HG02763 (cell line): ENCODE measurements around the gene PADI6.
"Not testable (repeated sequence)": the region's sequence is repeated elsewhere in the genome, so short reads cannot be mapped to it uniquely, and the experiment has no call there.

Experiments used
- ATAC-seq: cut with Tn5 transposase; IDR thresholded peaks from one replicate; pipeline ENCODE4 v1.9.1; 2021; ENCODE audit warnings: mild to moderate bottlenecking, moderate library complexity; ENCODE audit not compliant: unreplicated experiment

PADI6 gene

DNA sequence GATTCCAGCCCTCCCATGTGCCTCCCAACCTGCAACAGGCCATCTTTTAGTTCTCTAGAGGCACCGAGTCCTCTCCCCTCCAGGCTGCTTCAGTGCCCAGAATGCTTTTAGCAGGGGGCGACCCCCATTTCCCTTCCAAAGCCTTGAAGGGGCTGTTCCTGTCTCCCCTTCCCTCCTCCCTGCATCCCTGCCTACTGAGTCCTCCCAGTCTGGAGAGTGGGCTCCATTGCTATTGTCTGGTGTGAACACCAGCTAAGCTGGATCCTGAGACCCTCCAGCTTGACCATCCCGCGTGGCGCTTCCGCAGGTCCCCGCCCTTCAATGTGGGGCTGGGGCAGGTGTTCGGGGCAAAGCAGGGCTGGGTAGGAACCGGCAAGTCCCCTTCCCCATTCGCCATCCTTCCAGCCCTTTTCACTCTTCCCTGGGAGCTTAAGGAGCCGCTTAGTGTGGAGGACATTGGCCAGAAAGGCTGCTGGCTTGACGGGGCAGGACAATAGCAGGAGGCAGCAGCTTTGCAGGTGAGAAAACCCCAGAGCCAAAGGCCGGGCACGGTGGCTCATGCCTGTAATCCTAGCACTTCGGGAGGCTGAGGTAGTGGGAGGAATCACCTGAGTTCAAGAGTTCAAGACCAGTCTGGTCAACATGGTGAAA is 32.2 kb downstream of the PADI6 start:
- ATAC-seq: no peak

DNA sequence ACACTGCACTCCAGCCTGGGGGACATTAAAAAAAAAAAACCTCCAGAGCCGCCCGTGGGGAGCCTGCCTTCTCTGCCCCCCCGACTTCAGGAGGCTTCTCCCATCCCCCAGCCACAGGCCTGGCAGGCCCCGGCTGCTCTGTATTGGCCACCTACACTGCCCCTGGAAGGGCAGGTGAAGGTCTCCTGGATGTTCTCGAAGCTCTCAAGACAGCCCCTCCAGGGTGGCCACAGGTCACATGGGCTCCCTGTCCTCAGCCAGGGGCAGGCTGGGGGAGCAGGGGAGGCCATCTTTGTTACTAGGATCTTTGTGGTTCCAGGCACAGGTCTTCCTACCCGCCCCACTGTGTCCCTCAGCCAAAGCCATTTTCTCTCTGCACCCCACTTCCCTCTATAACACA is 32.8 kb downstream of the PADI6 start:
- ATAC-seq: no peak

DNA sequence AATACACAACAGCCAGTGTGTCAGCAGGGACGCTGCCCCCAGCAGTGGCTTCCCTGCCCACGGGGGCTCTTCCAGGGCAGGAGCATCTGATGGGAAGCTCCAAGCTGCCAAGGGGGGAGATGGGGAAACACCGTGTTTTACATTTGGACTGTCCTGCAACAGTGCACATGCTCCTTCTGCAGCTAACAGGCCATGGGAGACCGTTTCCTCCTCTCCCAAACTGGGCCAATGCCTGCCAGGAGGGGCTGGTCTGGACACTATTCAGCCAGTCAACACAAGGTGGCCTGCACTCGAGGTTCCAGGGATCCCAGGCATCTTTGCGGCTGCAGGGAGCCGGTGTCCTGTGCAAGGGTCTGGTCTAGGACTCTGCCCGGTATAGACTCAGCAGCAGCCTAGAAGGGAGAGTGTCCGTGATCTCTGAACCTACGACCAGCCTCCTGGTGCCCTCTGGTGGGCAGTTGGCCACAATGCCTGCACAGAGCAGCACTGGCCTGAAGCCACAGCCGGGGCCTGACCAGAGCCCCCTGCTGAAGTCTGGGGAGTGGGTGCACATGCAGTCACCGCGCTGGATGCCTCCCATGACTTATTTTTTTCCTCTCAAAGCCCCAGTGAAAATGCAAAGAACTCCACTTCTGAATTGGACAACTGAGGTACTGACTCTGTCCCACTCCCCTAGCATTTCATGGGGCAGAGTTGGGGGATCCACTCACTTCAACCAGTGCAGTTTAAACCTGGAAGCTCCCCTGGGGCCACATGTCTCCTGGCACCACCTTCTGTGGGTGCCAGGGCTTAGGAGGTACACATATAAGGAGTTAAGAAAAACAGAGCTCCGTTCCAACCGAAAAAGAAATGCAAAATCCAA is 34.1 kb downstream of the PADI6 start:
- ATAC-seq: no peak

DNA sequence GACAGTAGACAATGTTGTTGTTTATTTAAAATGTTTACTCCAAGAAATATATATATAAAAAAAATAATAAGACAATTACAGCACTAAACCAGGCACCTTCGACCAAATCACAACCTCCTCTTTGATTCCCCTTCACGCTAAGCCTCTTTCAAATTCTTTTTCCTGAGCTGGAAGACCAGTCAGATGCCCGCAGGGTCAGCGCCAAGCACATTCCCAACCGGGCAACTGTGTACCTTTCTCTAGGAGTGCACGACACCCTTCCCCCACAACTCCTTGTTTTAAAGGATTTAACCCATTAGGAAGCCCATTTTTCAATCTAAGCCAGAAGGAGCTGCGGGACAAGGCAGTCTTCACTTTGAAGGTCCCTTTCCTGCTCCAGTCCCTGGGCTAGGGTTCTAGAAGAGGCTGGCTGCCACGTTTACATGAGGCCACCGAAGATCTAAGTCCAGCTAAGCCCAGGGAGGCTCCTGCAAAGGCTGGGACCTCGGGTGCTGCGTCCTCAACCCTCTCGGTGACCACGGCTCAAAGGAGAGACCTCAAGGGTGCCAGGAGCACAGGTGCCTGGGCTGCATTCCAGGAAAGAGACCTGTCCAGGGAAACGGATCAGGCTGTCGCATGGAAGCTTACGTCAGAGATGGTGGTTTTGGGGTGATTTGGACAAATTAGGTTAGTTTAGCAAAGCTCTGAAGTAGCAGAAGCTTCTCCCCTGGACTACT is 34.9 kb downstream of the PADI6 start:
- not testable (repeated sequence) for ATAC-seq

DNA sequence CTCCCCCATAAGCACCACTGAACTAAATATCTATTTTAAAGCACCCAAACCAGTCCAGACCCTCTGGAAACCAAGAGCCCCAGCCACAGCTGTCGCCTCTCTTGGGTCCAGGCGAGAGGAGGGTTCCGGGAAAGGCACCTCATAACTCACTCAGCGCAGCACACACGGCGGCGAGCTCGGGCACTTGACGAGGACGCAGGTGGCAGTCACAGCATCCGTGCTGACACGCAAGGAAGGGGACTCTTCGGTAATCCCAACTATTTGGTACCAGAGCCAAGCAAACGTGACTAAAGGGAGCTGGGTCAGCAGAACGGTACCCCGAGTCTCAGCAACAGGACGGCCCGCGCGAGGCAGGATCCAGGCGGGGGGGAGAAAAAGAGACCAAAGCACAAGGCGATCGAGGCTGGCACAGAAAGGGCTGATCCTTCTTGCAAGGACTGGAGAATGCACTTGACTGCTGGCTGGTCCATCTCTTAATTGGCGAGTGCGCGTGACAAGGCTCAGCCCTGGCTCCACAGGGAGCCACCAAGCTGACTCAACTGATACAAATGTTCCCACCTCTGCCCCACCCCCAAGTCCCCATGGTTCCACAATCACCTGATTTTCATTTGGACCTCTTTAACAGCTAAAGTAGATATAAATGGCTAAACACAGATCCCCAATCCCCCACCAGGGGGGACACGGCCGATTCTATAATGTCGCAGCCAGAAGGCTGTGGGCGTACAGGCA is 36.0 kb downstream of the PADI6 start:
- not testable (repeated sequence) for ATAC-seq

DNA sequence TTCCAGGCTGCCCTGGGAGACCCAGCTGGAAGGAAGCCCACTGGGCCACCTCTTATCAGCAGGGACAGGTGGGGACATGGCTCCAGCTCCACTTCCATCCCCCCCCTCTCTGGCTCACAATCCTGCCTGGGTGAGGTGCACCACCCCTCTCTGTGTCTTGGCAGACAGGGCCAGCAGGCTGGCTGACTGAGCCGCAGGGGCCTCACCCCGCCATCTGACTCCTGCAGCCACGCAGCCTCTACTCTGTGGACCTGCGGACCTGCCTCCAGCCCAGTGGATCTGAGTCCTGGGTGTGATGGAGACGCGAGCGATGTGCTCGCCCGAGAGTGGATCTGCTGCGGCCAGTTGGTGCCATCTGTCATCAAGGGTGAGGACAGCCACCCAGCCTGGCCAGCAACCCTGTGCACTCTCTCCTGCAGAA is 37.4 kb downstream of the PADI6 start:
- no peak for ATAC-seq

DNA sequence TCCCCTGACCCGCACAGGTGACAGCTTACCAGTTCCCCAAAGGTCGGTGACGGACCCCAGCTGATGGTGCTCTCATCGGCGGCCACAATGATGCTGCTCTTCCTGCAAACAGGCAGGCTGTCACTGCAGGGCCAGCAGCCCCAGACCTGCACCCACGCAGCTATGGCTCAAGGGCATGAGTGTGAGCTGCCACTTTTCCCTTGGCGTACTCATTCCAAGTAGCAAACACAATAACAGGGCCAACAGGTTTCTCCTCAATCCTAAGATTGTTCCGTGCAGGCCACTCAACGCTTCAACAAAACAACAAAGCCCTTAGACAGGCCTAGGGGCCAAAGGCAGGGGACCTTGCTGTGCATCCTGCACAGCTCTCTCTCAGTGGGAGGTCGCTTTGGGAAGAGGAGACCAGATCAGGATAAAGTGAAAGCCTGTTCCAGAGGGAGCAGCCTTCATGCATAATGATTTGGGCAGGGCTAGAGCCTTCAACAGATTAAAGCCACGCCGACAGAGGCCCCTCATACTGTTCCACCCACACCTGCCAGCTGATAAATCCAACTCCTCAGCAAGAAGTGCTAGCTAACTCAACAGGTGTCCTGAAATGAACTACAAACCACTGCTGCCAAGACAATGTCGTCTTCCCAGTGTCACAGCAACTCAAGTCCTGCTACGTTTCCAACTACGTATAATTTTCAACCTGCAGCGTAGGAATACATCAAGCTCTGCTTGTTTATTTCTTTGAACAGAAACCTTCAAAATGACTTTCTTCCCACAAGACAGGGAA is 40.3 kb downstream of the PADI6 start:
- no peak for ATAC-seq

DNA sequence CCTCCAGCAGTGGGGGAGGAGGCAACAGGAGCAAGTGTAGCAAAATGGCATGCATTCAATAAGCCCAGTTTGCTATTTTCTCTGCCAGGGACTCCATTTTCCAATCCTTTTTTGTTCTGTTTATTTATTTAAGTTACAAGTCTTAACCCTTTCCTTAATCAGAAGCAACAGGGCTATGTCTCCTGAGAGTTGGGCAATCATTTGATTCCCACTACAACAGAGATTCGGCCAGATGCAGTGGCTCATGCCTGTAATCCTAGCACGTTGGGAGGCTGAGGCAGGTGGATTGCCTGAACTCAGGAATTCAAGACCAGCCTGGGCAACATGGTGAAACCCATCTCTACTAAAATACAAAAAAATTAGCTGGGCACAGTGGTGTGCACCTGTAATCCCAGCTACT is 42.0 kb downstream of the PADI6 start:
- no peak for ATAC-seq

DNA sequence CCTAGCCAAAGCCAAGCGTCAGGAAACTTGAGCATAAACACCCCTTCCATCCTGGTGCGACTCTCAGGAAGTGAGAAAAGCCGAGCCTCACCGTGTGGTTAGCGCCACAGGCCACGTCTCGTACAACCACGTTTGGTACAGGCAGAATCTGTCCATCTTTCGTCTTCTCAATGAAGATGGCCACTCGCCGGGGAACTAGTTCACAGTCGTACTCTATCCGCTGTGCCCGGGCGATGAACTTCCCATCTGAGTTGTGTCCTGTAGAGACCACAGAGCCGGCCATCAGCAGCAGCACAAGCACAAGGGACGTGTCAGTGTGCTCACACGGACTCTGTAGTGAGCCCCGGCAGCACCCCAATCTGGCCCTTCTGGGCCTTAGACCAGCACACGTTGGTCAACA is 44.4 kb downstream of the PADI6 start:
- no peak for ATAC-seq

DNA sequence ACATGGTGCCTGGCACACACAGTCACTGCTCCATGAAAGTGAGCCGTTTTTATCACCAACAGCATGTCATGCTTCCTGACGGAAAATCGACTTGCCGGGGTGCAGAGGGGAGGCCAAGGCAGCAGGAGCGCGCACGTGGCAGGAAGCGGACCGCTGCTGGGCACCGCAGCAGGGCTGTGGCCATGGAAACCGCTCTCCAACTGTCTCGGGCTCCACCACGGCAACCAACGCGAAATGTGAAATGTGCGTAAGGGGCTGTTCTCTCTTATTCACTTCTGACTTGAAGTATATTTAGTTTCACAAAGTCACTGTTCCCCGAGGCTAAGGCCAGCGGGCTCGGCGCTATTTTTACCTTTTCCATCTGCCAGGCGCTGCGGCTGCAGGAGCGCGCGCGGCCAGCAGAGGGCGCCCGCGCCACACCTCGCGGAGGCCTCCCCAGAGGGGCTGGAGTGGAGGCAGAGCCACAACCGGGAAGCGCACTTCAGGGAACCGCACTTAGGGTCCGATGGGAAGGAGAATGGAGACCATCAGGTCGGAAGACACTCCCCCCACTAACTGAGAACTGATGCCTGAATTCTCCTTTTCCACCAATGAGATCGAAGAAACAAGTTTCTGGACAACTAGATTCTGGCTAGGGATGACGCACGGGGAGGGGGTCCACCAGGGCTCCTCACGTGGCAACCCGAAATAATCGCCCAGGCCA is 47.8 kb downstream of the PADI6 start:
- ATAC-seq: no peak

DNA sequence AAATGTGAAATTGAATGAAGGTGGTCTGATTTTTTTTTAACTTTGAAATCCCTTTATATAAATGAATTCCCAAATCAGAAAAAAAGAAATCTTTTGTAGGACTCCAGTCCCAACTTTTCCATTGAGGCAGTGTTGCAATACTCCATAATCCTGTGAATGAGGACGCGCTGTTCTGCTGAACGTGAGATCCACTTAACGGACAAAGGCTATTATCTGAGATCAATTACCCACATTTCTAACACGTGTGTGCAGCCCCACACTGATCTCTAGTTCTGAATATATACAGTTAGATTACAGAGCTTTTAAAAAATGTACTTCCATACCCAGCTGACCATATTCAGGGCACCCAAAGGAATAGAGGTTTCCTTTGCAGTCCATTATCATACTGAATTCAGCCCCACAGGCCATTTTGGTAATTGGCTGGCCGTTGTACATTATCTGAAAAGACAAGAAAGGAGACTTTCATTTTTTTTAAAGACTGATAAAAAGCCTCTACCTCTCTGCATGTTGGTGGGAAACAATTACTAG is 48.5 kb downstream of the PADI6 start:
- no peak for ATAC-seq

DNA sequence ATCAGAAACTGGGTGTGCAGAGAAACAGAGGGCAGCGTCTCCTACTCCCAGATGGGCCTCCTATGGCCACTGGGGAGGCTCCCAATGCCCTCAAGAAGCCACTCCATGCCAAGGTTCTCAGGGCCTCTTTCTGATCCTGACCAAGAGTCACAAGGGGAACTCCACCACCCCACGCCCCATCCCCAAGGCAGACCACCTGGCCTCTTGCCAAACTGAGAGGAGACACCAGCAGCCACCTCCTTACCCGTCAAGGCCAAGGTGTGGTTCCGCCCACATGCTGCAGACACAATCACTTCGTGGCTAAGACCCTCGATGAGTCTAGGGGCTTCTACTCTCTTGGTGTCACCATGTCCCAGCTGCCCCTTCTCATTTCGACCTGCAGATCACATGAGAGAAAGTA is 50.5 kb downstream of the PADI6 start:
- no peak for ATAC-seq

DNA sequence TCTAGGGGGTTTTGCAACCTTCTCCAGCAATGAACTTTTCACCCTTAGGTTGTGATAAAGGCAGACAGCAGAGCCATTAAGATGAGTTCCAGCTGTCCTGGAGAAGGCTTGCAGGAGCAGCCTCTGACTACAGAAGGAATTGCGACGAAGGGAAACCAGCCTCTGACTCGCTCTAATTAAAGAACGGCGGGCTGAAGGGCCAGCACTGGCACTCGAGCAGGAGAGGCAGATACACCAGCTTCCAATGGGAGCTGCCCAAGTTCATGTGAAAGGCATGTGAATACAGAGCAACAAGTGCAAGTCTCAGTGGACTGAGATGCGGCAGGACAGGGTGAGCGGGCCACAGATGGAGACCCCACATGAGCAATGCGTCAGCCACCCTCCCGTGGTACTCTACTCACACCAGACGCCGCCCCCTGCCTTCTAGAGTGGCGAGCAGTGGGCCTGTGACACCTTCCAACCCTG is 51.8 kb downstream of the PADI6 start:
- ATAC-seq: no peak

DNA sequence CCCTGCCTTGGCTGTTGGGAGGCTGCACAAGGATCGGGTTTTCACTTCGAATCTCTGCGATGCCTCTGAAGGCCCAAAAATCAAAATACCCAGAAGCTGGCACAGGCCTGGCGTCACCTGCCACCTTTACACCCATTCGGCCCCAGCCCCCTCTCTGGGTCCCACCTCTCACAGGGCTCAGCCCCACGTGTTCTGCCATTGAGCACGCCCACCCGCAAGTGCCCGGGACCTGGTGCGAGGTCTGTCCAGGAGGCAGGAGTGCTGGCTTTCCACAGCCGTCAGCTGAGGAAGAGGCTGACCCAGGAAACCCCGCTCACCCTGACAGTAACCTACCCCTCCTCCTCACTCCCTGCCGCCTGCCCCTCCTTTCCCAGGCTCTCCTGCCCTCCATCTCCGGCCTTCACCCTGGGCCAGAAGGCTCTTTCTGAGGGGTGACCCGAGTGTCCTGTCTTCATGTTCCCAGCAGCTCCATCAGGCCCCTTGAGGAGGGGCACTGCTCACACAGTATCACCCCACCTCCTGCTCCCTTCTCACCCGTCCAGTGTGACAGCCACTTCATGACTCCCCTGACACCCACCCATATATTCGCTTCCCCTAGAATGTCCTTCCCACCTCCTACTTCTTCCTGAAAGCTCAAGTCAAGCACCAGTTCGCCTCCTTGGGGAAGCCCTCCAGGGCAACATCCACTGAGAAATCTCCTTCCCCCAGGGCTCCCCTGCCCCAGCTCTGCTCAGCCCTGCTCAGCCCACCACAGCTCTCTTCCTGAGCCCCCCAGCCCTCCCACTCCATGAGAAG is 54.0 kb downstream of the PADI6 start:
- no peak for ATAC-seq

DNA sequence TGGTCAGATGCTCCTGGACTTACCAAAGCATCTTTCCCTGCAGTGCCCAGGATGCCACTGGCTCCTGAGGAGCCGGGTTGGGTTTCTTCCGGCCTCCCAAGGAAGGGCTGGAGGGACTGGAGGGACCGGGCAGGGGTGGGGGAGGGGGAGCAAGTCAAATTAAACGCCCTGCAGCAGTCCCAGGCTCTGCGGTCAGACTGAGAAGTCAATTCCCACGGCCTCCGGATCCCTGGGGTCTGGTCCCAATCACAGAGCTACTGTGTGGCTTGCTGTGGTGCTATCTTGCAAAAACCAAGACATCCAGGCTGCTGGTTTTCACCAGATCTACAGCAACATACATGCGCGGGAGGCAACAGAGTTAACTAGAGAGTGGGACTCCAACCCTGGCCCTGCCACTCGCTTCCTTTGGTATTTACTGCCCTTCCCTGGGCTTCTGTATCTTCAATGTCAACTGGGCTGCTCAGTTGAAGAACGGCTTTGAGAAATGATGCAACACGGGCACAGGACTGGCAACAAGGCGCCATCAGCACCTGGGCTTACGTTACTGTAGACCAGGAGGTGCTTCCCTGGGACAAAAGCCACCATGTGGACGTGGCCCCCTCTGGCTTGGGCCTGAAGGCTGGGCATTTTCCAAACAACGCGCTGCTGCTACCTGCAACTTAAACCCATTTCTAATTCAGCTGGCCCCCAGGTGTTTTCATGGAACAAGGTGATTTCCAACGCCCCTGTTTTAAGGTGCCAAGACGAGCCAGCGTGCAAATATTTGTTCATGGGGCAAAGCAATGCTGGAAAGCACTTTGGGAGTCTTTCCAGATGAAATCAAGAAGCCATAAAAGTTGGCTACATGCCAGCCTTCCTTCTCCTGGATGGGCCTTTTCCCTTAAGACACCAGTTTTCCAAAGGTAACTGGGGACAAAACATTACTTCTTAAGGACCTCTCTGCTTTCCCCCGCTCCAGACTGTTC is 56.0 kb downstream of the PADI6 start:
- no peak for ATAC-seq

DNA sequence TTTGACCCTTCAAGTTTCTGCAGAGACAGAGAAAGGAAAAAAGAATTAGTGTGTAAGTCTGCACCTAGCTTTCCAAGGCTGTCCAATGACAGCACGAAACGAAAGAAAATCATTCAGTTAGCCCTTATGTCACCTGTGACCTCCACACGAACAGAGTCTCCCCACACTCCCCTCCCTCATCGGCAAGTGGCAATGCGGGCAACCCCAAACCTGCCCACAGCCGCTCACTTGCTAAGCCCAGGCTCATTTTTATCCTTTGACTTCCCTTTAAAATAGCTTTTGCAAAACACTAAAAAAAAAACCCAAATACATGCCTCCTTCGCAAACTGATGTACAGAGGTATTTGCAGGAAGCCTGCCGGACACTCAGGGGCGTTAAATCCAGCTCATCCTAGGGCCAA is 57.2 kb downstream of the PADI6 start:
- no peak for ATAC-seq

DNA sequence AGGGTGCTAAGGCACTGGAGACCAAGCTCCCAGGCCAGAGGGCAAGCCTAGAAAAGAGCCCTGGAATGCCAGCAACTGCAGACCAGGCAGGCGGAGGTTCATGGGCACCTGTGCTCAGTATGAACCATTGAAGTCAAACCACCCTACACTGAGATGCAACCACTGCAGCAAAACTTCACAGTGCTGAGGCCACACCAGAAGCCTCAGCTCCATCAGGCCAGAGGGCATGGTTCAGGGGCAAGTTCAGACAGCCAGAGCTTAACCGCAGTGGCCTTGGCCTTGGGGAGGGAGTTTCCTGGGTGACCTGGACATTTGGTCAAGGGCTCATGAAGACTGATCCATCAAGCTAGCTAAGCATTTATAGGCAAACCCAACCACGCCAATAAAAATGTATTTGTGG is 60.4 kb downstream of the PADI6 start:
- no peak for ATAC-seq
